Measurements from ENCODE around the gene GLI3. TPM values are rescaled to one million over a fixed set of nuclear protein-coding genes. Genes with fewer than 3 reads are reported as not detected.
A peak's percentile ranks its signal among the peaks of the same experiment; 100 is the strongest.

GLI3 gene
- total and polyA plus RNA-seq, 2 donors (not counting 1 experiment from before 2014, with no cell fraction given) = 6.4 to 6.5 TPM

GRCh38 chr7:42002654-42003053 is 234.4 kb downstream of the GLI3 start:
- no peaks in the 10 kb centered on the region for H3K27me3 ChIP-seq (ENCODE audit: control insufficient read depth, insufficient read depth, low read length)
- TF ChIP-seq, protein P1, sequence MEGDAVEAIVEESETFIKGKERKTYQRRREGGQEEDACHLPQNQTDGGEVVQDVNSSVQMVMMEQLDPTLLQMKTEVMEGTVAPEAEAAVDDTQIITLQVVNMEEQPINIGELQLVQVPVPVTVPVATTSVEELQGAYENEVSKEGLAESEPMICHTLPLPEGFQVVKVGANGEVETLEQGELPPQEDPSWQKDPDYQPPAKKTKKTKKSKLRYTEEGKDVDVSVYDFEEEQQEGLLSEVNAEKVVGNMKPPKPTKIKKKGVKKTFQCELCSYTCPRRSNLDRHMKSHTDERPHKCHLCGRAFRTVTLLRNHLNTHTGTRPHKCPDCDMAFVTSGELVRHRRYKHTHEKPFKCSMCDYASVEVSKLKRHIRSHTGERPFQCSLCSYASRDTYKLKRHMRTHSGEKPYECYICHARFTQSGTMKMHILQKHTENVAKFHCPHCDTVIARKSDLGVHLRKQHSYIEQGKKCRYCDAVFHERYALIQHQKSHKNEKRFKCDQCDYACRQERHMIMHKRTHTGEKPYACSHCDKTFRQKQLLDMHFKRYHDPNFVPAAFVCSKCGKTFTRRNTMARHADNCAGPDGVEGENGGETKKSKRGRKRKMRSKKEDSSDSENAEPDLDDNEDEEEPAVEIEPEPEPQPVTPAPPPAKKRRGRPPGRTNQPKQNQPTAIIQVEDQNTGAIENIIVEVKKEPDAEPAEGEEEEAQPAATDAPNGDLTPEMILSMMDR (conservative IDR thresholded peaks at IDR 0.05 in 1 of 2, IDR thresholded peaks at IDR 0.05 in 1 of 2; ENCODE audit: low read depth in 1 of 2, low read length in 2 of 2) = no peak
- no peaks in the 10 kb centered on the region for H3K9me3 ChIP-seq (ENCODE audit: control insufficient read depth, insufficient read depth, low read depth, low read length)
- H3K27ac ChIP-seq (ENCODE audit: insufficient read depth, low read length) = no peak overlapping the region
- H3K4me1 ChIP-seq (ENCODE audit: control insufficient read depth, extremely low read depth, insufficient read depth, low read length) = no peaks in the 10 kb centered on the region
- no peaks in the 10 kb centered on the region for H3K79me2 ChIP-seq (ENCODE audit: control insufficient read depth, insufficient read depth, low read length)
- DNase-seq (ENCODE audit: low read depth in 2 of 2) = peak; percentile 36 to 38
- H3K9ac ChIP-seq (ENCODE audit: insufficient read depth, low read length) = no peak overlapping the region
- no peak overlapping the region for H3K4me2 ChIP-seq (ENCODE audit: extremely low read depth, insufficient read depth, low read length)
- no peaks in the 10 kb centered on the region for H3K36me3 ChIP-seq (ENCODE audit: control insufficient read depth, insufficient read depth, low read length)
- H2AFZ ChIP-seq (ENCODE audit: low read length) = no peak overlapping the region
- no peak overlapping the region for H3K4me3 ChIP-seq (replicated peaks in 1 of 4; ENCODE audit: control extremely low read depth in 1 of 4, insufficient read depth in 1 of 4, low read depth in 3 of 4, low read length in 4 of 4)
- no peaks in the 10 kb centered on the region for H4K20me1 ChIP-seq (ENCODE audit: control insufficient read depth, extremely low read depth, insufficient read depth, low read length)

GRCh38 chr7:41999736-42000283 is 237.2 kb downstream of the GLI3 start:
- no peak for TF ChIP-seq EZH2 (IDR thresholded peaks at IDR 0.05; ENCODE audit: low read length, missing control alignments)
- Histone ChIP-seq H4K20me1 (ENCODE audit: control insufficient read depth, extremely low read depth, insufficient read depth, low read length) (no peaks in the 10 kb centered on the region), H3K4me2 (ENCODE audit: extremely low read depth, insufficient read depth, low read length) (no peak overlapping the region), H3K4me1 (ENCODE audit: control insufficient read depth, extremely low read depth, insufficient read depth, low read length) (peaks cover 10% of the 10 kb centered on the region), H3K4me3 (replicated peaks in 1 of 4; ENCODE audit: control extremely low read depth in 1 of 4, insufficient read depth in 1 of 4, low read depth in 3 of 4, low read length in 4 of 4) (no peak overlapping the region), H3K79me2 (ENCODE audit: control insufficient read depth, insufficient read depth, low read length) (no peaks in the 10 kb centered on the region), H3K27ac (ENCODE audit: insufficient read depth, low read length) (no peak overlapping the region), H3K36me3 (ENCODE audit: control insufficient read depth, insufficient read depth, low read length) (no peaks in the 10 kb centered on the region), H3K9ac (ENCODE audit: insufficient read depth, low read length) (no peak overlapping the region), H3K27me3 (ENCODE audit: control insufficient read depth, insufficient read depth, low read length) (no peaks in the 10 kb centered on the region), H3K9me3 (ENCODE audit: control insufficient read depth, insufficient read depth, low read depth, low read length) (no peaks in the 10 kb centered on the region), H2AFZ (ENCODE audit: low read length) (no peak overlapping the region)
- DNase-seq (ENCODE audit: low read depth in 2 of 2) = no peak

DNA sequence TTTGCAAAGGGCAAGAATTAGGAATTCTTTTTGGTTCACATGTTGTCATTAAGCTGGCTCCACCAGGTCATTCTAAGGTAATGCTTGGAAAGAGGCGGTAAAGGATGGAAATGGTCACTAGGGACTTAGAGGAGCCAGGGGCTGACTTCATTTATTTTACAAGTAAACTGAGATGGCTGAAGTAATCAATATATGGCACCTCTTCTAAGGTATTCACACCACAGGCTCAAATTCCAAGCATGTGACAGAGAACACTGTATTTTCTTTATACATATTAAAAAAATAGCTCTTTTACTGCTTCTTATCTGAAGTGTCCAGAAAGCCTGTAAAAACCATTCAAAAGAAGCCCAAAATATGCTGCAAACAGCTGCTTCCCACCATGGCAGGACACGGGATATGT is 239.0 kb downstream of the GLI3 start:
- Histone ChIP-seq H2AFZ (ENCODE audit: low read length) (no peak overlapping the region), H3K4me2 (ENCODE audit: extremely low read depth, insufficient read depth, low read length) (no peak overlapping the region), H3K9ac (ENCODE audit: insufficient read depth, low read length) (no peak overlapping the region), H3K9me3 (ENCODE audit: control insufficient read depth, insufficient read depth, low read depth, low read length) (no peaks in the 10 kb centered on the region), H4K20me1 (ENCODE audit: control insufficient read depth, extremely low read depth, insufficient read depth, low read length) (no peaks in the 10 kb centered on the region), H3K4me3 (replicated peaks in 1 of 4; ENCODE audit: control extremely low read depth in 1 of 4, insufficient read depth in 1 of 4, low read depth in 3 of 4, low read length in 4 of 4) (no peak overlapping the region), H3K79me2 (ENCODE audit: control insufficient read depth, insufficient read depth, low read length) (no peaks in the 10 kb centered on the region), H3K27ac (ENCODE audit: insufficient read depth, low read length) (no peak overlapping the region), H3K36me3 (ENCODE audit: control insufficient read depth, insufficient read depth, low read length) (no peaks in the 10 kb centered on the region), H3K4me1 (ENCODE audit: control insufficient read depth, extremely low read depth, insufficient read depth, low read length) (peaks cover 13% of the 10 kb centered on the region), H3K27me3 (ENCODE audit: control insufficient read depth, insufficient read depth, low read length) (no peaks in the 10 kb centered on the region)
- no peak for DNase-seq (ENCODE audit: low read depth in 2 of 2)
- no peak for TF ChIP-seq EZH2 (IDR thresholded peaks at IDR 0.05; ENCODE audit: low read length, missing control alignments)
- TF ChIP-seq, protein P1 (conservative IDR thresholded peaks at IDR 0.05 in 1 of 2, IDR thresholded peaks at IDR 0.05 in 1 of 2; ENCODE audit: low read depth in 1 of 2, low read length in 2 of 2) = no peak

All from fibroblast of lung (primary cell).